HepG2 (cell line): ENCODE results near the gene KRT79. TPM values are rescaled to one million over a fixed set of nuclear protein-coding genes. Genes with fewer than 3 reads are reported as not detected.

Experiments
- ARNT ChIP-seq: fragments of 450-650 bp; IDR thresholded peaks from 2 replicates; pipeline ENCODE4 v1.6.1; 2017
- DNMT1 ChIP-seq: sonication (generic); formaldehyde crosslinking; IDR thresholded peaks from 2 replicates; pipeline ENCODE4 v1.5.1; 2020; ENCODE audit warnings: mild to moderate bottlenecking, missing genetic modification reagents
- ERF ChIP-seq: IDR thresholded peaks from 2 replicates; pipeline ENCODE4 v1.6.1; 2018; ENCODE audit warnings: missing biosample characterization, missing genetic modification reagents
- MTF1 ChIP-seq: sonication (generic); formaldehyde crosslinking; IDR thresholded peaks from 2 replicates; pipeline ENCODE4 v1.5.0; 2020; ENCODE audit warnings: missing genetic modification reagents
- NBN ChIP-seq: fragments of 450-650 bp; conservative IDR thresholded peaks from 2 replicates; pipeline ENCODE4 v1.6.1; 2017
- ZFAT ChIP-seq: sonication (generic); formaldehyde crosslinking; conservative IDR thresholded peaks from 2 replicates; pipeline ENCODE4 v1.8.1; 2023; ENCODE audit warnings: missing genetic modification reagents, inconsistent platforms
- ZNF772 ChIP-seq: sonication (generic); formaldehyde crosslinking; IDR thresholded peaks from 2 replicates; pipeline ENCODE4 v1.5.0; 2020; ENCODE audit warnings: mild to moderate bottlenecking, missing genetic modification reagents
- polyA plus RNA-seq, 8 experiments: library from polyadenylated mRNA; depleted of rRNA in 3 of 8; stranded (reverse) in 7 of 8; unstranded in 1 of 8; fragments of >200 nt; fragmentation: Illumina TruSeq in 4 of 8; extraction: Trizol in 4 of 8; gene quantifications; 2 replicates each; pipeline versions ENCODE4 v1.2.1 to v1.2.3, GENCODE V29; 2011 to 2016; ENCODE audit warnings: low read depth in 4 of 8, missing spikeins in 1 of 8, mixed read lengths in 1 of 8; ENCODE audit not compliant: insufficient read depth in 1 of 8
- total RNA-seq, 5 experiments: library from RNA; depleted of rRNA; stranded (reverse); fragments of >200 nt; fragmentation: Illumina TruSeq; extraction: Trizol; gene quantifications; 2 replicates each; pipeline ENCODE4 v1.2.3, GENCODE V29; 2016; ENCODE audit warnings: low read depth in 1 of 5
- TF ChIP-seq, protein P1 (sequence below): sonication (generic); formaldehyde crosslinking; IDR thresholded peaks from 2 replicates; pipeline ENCODE4 v1.4.0; 2020; ENCODE audit warnings: missing genetic modification reagents, borderline replicate concordance
- TF ChIP-seq, protein P2 (sequence below): sonication (generic); formaldehyde crosslinking; IDR thresholded peaks from 2 replicates; pipeline ENCODE4 v1.4.0; 2020; ENCODE audit warnings: missing genetic modification reagents, borderline replicate concordance
- TF ChIP-seq, protein P3 (sequence below): sonication (generic); formaldehyde crosslinking; IDR thresholded peaks from 2 replicates; pipeline ENCODE4 v1.5.0; 2020; ENCODE audit warnings: mild to moderate bottlenecking, low read depth, missing genetic modification reagents, borderline replicate concordance
- TF ChIP-seq, protein P4 (sequence below): sonication (generic); formaldehyde crosslinking; IDR thresholded peaks from 2 replicates; pipeline ENCODE4 v1.4.0; 2020; ENCODE audit warnings: missing genetic modification reagents, mild to moderate bottlenecking, borderline replicate concordance
- TF ChIP-seq, protein P5 (sequence below): sonication (generic); formaldehyde crosslinking; conservative IDR thresholded peaks from 2 replicates; pipeline ENCODE4 v1.4.0; 2020; ENCODE audit warnings: missing genetic modification reagents
- TF ChIP-seq, protein P6 (sequence below): sonication (generic); formaldehyde crosslinking; IDR thresholded peaks from 2 replicates; pipeline ENCODE4 v1.8.0; 2022; ENCODE audit warnings: mild to moderate bottlenecking, missing genetic modification reagents, borderline replicate concordance

The KRT79 gene
- total and polyA plus RNA-seq, 2 of the 13 experiments (the other 11 are each of a cell fraction or from before 2014, with no cell fraction given) = 0.09 TPM; not detected in 1

DNA sequence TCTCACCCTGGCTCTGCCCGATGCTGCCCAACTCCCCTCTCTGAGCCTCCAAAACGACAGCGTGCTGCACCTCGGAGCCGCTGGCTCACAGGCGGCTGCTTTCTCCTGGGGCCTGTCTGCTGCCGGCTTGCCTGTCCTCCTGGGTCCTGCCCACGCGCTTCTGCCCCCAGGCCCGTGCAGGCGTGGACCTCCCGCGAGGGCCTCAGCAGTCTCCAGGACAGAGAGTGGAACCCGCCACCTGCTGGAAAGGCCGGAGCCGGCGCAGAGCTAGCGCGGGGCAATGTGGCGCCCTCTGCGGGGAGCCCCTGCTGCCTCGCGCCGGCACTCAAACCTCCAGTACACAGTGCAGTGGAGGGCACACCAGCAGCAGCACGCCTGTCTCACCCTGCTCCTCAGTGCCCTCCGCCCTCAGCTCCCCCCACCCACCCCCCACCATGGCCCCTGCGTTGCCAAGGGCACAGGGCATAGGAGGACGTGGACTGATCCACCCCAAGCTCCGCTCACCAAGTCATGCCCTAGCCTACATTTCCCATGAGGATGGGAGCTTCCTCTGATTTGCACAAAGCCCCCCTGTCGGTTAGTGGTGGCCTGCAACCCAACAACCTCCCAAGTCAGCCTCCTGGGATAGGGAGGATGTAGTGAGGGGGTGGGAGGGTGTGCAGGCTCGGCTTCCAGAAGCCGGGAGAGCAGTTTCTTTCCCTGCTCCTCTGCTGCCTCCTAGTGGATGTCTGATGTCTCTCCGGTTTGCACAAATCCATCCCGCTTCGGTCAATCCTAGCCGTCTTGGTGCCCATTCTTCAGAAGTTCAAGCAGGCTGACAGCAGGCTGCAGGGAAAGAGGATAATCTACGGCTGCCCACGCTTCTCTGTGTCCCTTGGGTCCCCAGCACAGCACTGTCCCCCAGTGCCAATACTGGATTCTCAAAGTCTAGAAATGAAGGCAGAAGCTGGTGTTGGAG, 45.6 kb upstream of the KRT79 start (continued):
- TF ChIP-seq, protein P1, sequence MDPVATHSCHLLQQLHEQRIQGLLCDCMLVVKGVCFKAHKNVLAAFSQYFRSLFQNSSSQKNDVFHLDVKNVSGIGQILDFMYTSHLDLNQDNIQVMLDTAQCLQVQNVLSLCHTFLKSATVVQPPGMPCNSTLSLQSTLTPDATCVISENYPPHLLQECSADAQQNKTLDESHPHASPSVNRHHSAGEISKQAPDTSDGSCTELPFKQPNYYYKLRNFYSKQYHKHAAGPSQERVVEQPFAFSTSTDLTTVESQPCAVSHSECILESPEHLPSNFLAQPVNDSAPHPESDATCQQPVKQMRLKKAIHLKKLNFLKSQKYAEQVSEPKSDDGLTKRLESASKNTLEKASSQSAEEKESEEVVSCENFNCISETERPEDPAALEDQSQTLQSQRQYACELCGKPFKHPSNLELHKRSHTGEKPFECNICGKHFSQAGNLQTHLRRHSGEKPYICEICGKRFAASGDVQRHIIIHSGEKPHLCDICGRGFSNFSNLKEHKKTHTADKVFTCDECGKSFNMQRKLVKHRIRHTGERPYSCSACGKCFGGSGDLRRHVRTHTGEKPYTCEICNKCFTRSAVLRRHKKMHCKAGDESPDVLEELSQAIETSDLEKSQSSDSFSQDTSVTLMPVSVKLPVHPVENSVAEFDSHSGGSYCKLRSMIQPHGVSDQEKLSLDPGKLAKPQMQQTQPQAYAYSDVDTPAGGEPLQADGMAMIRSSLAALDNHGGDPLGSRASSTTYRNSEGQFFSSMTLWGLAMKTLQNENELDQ (CRISPR knock-in tag) = no peak
- TF ChIP-seq, protein P2, sequence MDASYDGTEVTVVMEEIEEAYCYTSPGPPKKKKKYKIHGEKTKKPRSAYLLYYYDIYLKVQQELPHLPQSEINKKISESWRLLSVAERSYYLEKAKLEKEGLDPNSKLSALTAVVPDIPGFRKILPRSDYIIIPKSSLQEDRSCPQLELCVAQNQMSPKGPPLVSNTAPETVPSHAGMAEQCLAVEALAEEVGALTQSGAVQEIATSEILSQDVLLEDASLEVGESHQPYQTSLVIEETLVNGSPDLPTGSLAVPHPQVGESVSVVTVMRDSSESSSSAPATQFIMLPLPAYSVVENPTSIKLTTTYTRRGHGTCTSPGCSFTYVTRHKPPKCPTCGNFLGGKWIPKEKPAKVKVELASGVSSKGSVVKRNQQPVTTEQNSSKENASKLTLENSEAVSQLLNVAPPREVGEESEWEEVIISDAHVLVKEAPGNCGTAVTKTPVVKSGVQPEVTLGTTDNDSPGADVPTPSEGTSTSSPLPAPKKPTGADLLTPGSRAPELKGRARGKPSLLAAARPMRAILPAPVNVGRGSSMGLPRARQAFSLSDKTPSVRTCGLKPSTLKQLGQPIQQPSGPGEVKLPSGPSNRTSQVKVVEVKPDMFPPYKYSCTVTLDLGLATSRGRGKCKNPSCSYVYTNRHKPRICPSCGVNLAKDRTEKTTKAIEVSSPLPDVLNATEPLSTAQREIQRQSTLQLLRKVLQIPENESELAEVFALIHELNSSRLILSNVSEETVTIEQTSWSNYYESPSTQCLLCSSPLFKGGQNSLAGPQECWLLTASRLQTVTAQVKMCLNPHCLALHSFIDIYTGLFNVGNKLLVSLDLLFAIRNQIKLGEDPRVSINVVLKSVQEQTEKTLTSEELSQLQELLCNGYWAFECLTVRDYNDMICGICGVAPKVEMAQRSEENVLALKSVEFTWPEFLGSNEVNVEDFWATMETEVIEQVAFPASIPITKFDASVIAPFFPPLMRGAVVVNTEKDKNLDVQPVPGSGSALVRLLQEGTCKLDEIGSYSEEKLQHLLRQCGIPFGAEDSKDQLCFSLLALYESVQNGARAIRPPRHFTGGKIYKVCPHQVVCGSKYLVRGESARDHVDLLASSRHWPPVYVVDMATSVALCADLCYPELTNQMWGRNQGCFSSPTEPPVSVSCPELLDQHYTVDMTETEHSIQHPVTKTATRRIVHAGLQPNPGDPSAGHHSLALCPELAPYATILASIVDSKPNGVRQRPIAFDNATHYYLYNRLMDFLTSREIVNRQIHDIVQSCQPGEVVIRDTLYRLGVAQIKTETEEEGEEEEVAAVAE (CRISPR knock-in tag) = no peak
- TF ChIP-seq ZNF772 (CRISPR knock-in tag) = peak; percentile 29
- no peak; the same call in 1 of the 2 replicates for TF ChIP-seq DNMT1 (CRISPR knock-in tag)
- TF ChIP-seq, protein P3, sequence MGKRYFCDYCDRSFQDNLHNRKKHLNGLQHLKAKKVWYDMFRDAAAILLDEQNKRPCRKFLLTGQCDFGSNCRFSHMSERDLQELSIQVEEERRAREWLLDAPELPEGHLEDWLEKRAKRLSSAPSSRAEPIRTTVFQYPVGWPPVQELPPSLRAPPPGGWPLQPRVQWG (CRISPR knock-in tag) = no peak
- TF ChIP-seq, protein P4, sequence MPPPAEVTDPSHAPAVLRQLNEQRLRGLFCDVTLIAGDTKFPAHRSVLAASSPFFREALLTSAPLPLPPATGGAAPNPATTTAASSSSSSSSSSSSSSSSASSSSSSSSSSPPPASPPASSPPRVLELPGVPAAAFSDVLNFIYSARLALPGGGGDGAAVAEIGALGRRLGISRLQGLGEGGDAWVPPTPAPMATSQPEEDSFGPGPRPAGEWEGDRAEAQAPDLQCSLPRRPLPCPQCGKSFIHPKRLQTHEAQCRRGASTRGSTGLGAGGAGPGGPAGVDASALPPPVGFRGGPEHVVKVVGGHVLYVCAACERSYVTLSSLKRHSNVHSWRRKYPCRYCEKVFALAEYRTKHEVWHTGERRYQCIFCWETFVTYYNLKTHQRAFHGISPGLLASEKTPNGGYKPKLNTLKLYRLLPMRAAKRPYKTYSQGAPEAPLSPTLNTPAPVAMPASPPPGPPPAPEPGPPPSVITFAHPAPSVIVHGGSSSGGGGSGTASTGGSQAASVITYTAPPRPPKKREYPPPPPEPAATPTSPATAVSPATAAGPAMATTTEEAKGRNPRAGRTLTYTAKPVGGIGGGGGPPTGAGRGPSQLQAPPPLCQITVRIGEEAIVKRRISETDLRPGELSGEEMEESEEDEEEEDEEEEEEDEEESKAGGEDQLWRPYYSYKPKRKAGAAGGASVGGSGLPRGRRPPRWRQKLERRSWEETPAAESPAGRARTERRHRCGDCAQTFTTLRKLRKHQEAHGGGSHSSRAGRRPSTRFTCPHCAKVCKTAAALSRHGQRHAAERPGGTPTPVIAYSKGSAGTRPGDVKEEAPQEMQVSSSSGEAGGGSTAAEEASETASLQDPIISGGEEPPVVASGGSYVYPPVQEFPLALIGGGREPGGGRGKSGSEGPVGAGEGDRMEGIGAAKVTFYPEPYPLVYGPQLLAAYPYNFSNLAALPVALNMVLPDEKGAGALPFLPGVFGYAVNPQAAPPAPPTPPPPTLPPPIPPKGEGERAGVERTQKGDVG = no peak
- no peak for TF ChIP-seq ZFAT
- TF ChIP-seq ARNT = no peak
- no peak for TF ChIP-seq ERF (CRISPR knock-in tag)
- TF ChIP-seq NBN = no peak
- no peak for TF ChIP-seq MTF1 (CRISPR knock-in tag)
- TF ChIP-seq, protein P5, sequence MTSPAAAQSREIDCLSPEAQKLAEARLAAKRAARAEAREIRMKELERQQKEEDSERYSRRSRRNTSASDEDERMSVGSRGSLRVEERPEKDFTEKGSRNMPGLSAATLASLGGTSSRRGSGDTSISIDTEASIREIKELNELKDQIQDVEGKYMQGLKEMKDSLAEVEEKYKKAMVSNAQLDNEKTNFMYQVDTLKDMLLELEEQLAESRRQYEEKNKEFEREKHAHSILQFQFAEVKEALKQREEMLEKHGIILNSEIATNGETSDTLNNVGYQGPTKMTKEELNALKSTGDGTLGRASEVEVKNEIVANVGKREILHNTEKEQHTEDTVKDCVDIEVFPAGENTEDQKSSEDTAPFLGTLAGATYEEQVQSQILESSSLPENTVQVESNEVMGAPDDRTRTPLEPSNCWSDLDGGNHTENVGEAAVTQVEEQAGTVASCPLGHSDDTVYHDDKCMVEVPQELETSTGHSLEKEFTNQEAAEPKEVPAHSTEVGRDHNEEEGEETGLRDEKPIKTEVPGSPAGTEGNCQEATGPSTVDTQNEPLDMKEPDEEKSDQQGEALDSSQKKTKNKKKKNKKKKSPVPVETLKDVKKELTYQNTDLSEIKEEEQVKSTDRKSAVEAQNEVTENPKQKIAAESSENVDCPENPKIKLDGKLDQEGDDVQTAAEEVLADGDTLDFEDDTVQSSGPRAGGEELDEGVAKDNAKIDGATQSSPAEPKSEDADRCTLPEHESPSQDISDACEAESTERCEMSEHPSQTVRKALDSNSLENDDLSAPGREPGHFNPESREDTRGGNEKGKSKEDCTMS (CRISPR knock-in tag) = no peak
- TF ChIP-seq, protein P6, sequence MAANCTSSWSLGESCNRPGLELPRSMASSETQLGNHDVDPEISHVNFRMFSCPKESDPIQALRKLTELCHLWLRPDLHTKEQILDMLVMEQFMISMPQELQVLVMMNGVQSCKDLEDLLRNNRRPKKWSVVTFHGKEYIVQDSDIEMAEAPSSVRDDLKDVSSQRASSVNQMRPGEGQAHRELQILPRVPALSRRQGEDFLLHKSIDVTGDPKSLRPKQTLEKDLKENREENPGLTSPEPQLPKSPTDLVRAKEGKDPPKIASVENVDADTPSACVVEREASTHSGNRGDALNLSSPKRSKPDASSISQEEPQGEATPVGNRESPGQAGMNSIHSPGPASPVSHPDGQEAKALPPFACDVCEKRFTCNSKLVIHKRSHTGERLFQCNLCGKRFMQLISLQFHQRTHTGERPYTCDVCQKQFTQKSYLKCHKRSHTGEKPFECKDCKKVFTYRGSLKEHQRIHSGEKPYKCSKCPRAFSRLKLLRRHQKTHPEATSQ (CRISPR knock-in tag) = no peak
